Esophagus muscularis mucosa (tissue), 3 donors: Measurements from ENCODE around the gene KCNMB2.

Source experiments
- CTCF ChIP-seq, 3 experiments: fragments of 200-600 bp in 2 of 3; fragments of 450-650 bp in 1 of 3; sonication (generic) in 2 of 3; IDR thresholded peaks; one replicate each; pipeline ENCODE4 v1.5.1; 2017 to 2019; ENCODE audit warnings: antibody characterized with exemption in 3 of 3, mild to moderate bottlenecking in 2 of 3, moderate library complexity in 1 of 3
- POLR2A ChIP-seq: fragments of 450-650 bp; IDR thresholded peaks from one replicate; pipeline ENCODE4 v1.6.1; 2017; ENCODE audit warnings: antibody characterized with exemption, moderate library complexity, mild to moderate bottlenecking, low read depth
- POLR2AphosphoS5 ChIP-seq, 2 donors: sonication (generic); formaldehyde crosslinking; IDR thresholded peaks; one replicate each; pipeline ENCODE4 v1.6.1; 2017; ENCODE audit warnings: antibody characterized with exemption in 2 of 2

GRCh38 chr3:178794711-178795110 is 258.5 kb downstream of the KCNMB2 start:
- TF ChIP-seq POLR2AphosphoS5 (IDR thresholded peaks at IDR 0.05): no peak
- TF ChIP-seq CTCF (IDR thresholded peaks at IDR 0.05): no peak
- TF ChIP-seq POLR2A: no peak
